PC-3 (cell line): ENCODE results near the gene SEC63. TPM values are rescaled to one million over a fixed set of nuclear protein-coding genes. Genes with fewer than 3 reads are reported as not detected.
"Not testable (repeated sequence)": the region's sequence is repeated elsewhere in the genome, so short reads cannot be mapped to it uniquely, and the experiment has no call there.

ENCODE experiments used
- ATAC-seq: fragments of 200-7000 bp; cut with Tn5 transposase; 2 replicates; pipeline ENCODE4 v1.9.1; 2020; ENCODE audit warnings: mild to moderate bottlenecking, moderate library complexity
- BruUV-seq: library from RNA; stranded (reverse); fragments of 400-500 nt; replicated peaks from 2 replicates; lab custom pipeline; 2021; lab: Mats Ljungman, UMichigan
- CTCF ChIA-PET: fragments of 300-600 bp; sonication (Branson Sonifier 250); formaldehyde crosslinking; loops from one replicate; lab custom pipeline; 2022; ENCODE audit warnings: antibody characterized with exemption; lab: Charles Lee
- POLR2A ChIA-PET: fragments of 300-600 bp; sonication (Branson Sonifier 250); formaldehyde crosslinking; loops from one replicate; lab custom pipeline; 2022; ENCODE audit warnings: antibody characterized with exemption; ENCODE audit not compliant: unreplicated experiment; lab: Charles Lee
- DNase-seq: peaks from one replicate; pipeline ENCODE4 v3.0.0-alpha.2; 2015
- H2AFZ ChIP-seq: fragments of 300-600 bp; sonication (generic); 2 replicates; pipeline ENCODE4 v1.6.0; 2016; ENCODE audit warnings: antibody characterized with exemption, low read length
- H3F3A ChIP-seq: fragments of 300-600 bp; sonication (generic); one replicate; pipeline ENCODE4 v1.6.0; 2017; ENCODE audit warnings: antibody characterized with exemption, low read length, control low read depth, mild to moderate bottlenecking; ENCODE audit not compliant: unreplicated experiment
- H3K27ac ChIP-seq: fragments of 300-600 bp; sonication (generic); 2 replicates; pipeline ENCODE4 v1.5.1; 2016; ENCODE audit warnings: mild to moderate bottlenecking, low read length
- H3K27me3 ChIP-seq: fragments of 300-600 bp; sonication (generic); 2 replicates; pipeline ENCODE4 v1.6.1; 2016; ENCODE audit warnings: low read length, mixed read lengths
- H3K36me3 ChIP-seq: fragments of 300-600 bp; sonication (generic); 2 replicates; pipeline ENCODE4 v1.6.1; 2016; ENCODE audit warnings: low read depth, mixed run types, low read length, mixed read lengths
- H3K4me1 ChIP-seq: fragments of 300-600 bp; sonication (generic); 2 replicates; pipeline ENCODE4 v1.5.1; 2016; ENCODE audit warnings: low read length; ENCODE audit not compliant: insufficient read depth
- H3K4me2 ChIP-seq: fragments of 300-600 bp; sonication (generic); 2 replicates; pipeline ENCODE4 v1.6.0; 2016; ENCODE audit warnings: low read length
- H3K4me3 ChIP-seq: fragments of 300-600 bp; sonication (generic); 2 replicates; pipeline ENCODE4 v1.5.1; 2016; ENCODE audit warnings: mild to moderate bottlenecking, low read length, mixed read lengths
- H3K79me2 ChIP-seq: fragments of 300-600 bp; sonication (generic); 2 replicates; pipeline ENCODE4 v1.6.1; 2017; ENCODE audit warnings: low read length, mixed read lengths
- H3K9ac ChIP-seq: fragments of 300-600 bp; sonication (generic); 2 replicates; pipeline ENCODE4 v1.6.0; 2016; ENCODE audit warnings: mild to moderate bottlenecking, low read length
- H3K9me2 ChIP-seq: fragments of 300-600 bp; sonication (generic); replicated peaks from 2 replicates; pipeline ENCODE4 v1.6.1; 2016; ENCODE audit warnings: mixed run types, low read length, mixed read lengths
- H3K9me3 ChIP-seq: fragments of 300-600 bp; sonication (generic); 2 replicates; pipeline ENCODE4 v1.6.1; 2016; ENCODE audit warnings: low read length, mixed read lengths
- H4K20me1 ChIP-seq: fragments of 300-600 bp; sonication (generic); 2 replicates; pipeline ENCODE4 v1.6.1; 2016; ENCODE audit warnings: low read length, mixed read lengths
- CTCF ChIP-seq: fragments of 300-600 bp; sonication (generic); conservative IDR thresholded peaks from 2 replicates; pipeline ENCODE4 v1.5.1; 2017; ENCODE audit warnings: antibody characterized with exemption, low read depth, mild to moderate bottlenecking, low read length
- EZH2 ChIP-seq: fragments of 300-600 bp; sonication (generic); IDR thresholded peaks from one replicate; pipeline ENCODE4 v1.6.1; 2017; ENCODE audit warnings: antibody characterized with exemption, mild to moderate bottlenecking, low read length; ENCODE audit not compliant: unreplicated experiment
- EZH2phosphoT487 ChIP-seq: fragments of 300-600 bp; sonication (generic); IDR thresholded peaks from 2 replicates; pipeline ENCODE4 v1.6.1; 2018; ENCODE audit warnings: mild to moderate bottlenecking, antibody characterized with exemption, low read length, borderline replicate concordance
- intact Hi-C: fragments of 100-400 bp; cut with micrococcal nuclease; formaldehyde crosslinking; loops from 2 replicates; pipeline ENCODE4 v1.9.0; 2023
- total RNA-seq: library from RNA; depleted of rRNA; stranded (reverse); fragments of >200 nt; gene quantifications from 2 replicates; pipeline ENCODE4 v1.2.3, GENCODE V29; 2014

Gene SEC63
- total RNA-seq, 1 experiment from 2014 or later: 12.2 TPM

- BruUV-seq: no TSS peak
- H3K4me3 ChIP-seq: no peak overlapping the region
- no peaks in the 10 kb centered on the region for H3K9me2 ChIP-seq
- intact Hi-C loops: no loop called here
- H3K9ac ChIP-seq: no peak overlapping the region
- H2AFZ ChIP-seq: no peak overlapping the region
- no peaks in the 10 kb centered on the region for H4K20me1 ChIP-seq
- no peaks in the 10 kb centered on the region for H3K79me2 ChIP-seq
- no peaks in the 10 kb centered on the region for H3K27me3 ChIP-seq
- no peaks in the 10 kb centered on the region for H3K4me1 ChIP-seq
- no peak for ATAC-seq
- H3F3A ChIP-seq: no peaks in the 10 kb centered on the region
- ChIA-PET CTCF (no interaction called here), POLR2A (no interaction called here)
- no peak overlapping the region for H3K4me2 ChIP-seq
- TF ChIP-seq CTCF: no peak
- TF ChIP-seq EZH2phosphoT487: no peak
- no peaks in the 10 kb centered on the region for H3K36me3 ChIP-seq
- H3K27ac ChIP-seq: no peak overlapping the region
- DNase-seq: no peak
- H3K9me3 ChIP-seq: no peaks in the 10 kb centered on the region
Observed at GRCh38 chr6:107862383-107862782, 95.6 kb downstream of the SEC63 start.

- H3K27ac ChIP-seq, H2AFZ ChIP-seq, H4K20me1 ChIP-seq, H3K79me2 ChIP-seq, H3K4me3 ChIP-seq, H3K36me3 ChIP-seq, H3K4me1 ChIP-seq, H3K27me3 ChIP-seq, H3K9me3 ChIP-seq, H3K9me2 ChIP-seq, H3K4me2 ChIP-seq, DNase-seq, H3K9ac ChIP-seq, H3F3A ChIP-seq, BruUV-seq, CTCF ChIA-PET, POLR2A ChIA-PET, intact Hi-C loops, ATAC-seq: not testable (repeated sequence)
Observed at GRCh38 chr6:107860963-107861362, 97.0 kb downstream of the SEC63 start.

DNA sequence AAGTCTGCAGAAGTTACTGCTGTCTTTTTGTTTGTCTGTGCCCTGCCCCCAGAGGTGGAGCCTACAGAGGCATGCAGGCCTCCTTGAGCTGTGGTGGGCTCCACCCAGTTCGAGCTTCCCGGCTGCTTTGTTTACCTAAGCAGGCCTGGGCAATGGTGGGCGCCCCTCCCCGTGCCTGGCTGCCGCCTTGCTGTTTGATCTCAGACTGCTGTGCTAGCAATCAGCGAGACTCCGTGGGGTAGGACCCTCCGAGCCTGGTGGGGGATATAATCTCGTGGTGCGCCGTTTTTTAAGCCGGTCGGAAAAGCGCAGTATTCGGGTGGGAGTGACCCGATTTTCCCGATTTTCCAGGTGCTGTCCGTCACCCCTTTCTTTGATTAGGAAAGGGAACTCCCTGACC lies 97.9 kb downstream of the SEC63 start:
- DNase-seq, H3K4me1 ChIP-seq, H4K20me1 ChIP-seq, H3K4me3 ChIP-seq, H3F3A ChIP-seq, H3K9ac ChIP-seq, H3K79me2 ChIP-seq, H3K27me3 ChIP-seq, ATAC-seq, H3K9me2 ChIP-seq, POLR2A ChIA-PET, H3K27ac ChIP-seq, CTCF ChIA-PET, H3K4me2 ChIP-seq, intact Hi-C loops, H3K36me3 ChIP-seq, BruUV-seq, H3K9me3 ChIP-seq, H2AFZ ChIP-seq: not testable (repeated sequence)

- CTCF ChIA-PET: no interaction called here
- no peaks in the 10 kb centered on the region for H3K9me3 ChIP-seq
- no peaks in the 10 kb centered on the region for H3F3A ChIP-seq
- TF ChIP-seq EZH2phosphoT487 (no peak), EZH2 (no peak)
- intact Hi-C loops: no loop called here
- H3K4me1 ChIP-seq: 0 out of 2 replicates have a peak, but pooled peaks cover 4% of the 10 kb centered on the region
- H4K20me1 ChIP-seq: no peaks in the 10 kb centered on the region
- H3K4me3 ChIP-seq: no peak overlapping the region
- no peaks in the 10 kb centered on the region for H3K79me2 ChIP-seq
- H3K4me2 ChIP-seq: no peak overlapping the region
- no peaks in the 10 kb centered on the region for H3K9me2 ChIP-seq
- no peaks in the 10 kb centered on the region for H3K27me3 ChIP-seq
- no peak overlapping the region for H2AFZ ChIP-seq
- POLR2A ChIA-PET: no interaction called here
- no peak overlapping the region for H3K27ac ChIP-seq
- no peak for ATAC-seq
- H3K36me3 ChIP-seq: no peaks in the 10 kb centered on the region
- no peak overlapping the region for H3K9ac ChIP-seq
- no TSS peak for BruUV-seq
- DNase-seq: no peak
Observed at GRCh38 chr6:107853230-107853629, 104.8 kb downstream of the SEC63 start.
